ENCODE measurements around the gene STING1.

DNA sequence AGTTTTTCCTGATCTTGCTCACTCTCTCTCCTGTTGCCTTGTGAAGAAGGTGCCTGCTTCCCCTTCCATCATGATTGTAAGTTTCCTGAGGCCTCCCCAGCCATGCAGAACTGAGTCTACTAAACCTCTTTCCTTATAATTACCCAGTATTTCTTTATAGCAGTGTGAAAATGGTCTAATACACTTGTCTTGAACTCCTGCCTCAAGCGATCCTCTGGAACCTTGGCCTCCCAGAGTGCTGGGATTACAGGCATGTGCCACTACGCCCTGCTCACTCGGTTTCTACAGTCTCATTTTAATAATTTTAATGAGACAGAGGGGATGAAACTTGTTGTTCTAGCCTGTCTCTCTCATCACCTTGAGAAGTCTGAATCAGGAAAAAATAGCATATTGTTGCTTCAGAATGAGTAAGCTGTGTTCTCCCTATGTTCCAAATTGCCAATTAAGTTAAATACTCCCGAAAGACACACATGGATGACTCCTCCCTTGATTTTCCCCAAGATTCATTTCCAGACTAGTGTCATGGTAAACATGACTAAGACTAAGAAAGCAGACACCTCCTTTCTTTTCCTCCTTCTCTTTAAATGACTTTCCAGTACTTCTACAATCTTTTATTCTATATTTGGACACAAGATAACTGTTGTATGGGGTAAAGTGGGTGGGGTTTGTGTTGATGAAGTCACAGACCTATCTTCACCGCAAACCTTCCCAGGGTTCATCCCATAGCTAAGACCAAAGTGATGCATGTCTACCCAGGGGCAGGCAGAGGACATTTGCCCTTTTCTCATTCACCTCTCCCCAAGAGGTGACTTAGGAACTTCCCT lies 35.4 kb downstream of the STING1 start:
- TF ChIP-seq, protein P1, sequence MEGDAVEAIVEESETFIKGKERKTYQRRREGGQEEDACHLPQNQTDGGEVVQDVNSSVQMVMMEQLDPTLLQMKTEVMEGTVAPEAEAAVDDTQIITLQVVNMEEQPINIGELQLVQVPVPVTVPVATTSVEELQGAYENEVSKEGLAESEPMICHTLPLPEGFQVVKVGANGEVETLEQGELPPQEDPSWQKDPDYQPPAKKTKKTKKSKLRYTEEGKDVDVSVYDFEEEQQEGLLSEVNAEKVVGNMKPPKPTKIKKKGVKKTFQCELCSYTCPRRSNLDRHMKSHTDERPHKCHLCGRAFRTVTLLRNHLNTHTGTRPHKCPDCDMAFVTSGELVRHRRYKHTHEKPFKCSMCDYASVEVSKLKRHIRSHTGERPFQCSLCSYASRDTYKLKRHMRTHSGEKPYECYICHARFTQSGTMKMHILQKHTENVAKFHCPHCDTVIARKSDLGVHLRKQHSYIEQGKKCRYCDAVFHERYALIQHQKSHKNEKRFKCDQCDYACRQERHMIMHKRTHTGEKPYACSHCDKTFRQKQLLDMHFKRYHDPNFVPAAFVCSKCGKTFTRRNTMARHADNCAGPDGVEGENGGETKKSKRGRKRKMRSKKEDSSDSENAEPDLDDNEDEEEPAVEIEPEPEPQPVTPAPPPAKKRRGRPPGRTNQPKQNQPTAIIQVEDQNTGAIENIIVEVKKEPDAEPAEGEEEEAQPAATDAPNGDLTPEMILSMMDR (IDR thresholded peaks at IDR 0.05) = no peak
- TF ChIP-seq POLR2A (IDR thresholded peaks at IDR 0.05) = no peak

Data from heart left ventricle (tissue), 13 donors.